ENCODE results near the gene CYP4F8.

DNA sequence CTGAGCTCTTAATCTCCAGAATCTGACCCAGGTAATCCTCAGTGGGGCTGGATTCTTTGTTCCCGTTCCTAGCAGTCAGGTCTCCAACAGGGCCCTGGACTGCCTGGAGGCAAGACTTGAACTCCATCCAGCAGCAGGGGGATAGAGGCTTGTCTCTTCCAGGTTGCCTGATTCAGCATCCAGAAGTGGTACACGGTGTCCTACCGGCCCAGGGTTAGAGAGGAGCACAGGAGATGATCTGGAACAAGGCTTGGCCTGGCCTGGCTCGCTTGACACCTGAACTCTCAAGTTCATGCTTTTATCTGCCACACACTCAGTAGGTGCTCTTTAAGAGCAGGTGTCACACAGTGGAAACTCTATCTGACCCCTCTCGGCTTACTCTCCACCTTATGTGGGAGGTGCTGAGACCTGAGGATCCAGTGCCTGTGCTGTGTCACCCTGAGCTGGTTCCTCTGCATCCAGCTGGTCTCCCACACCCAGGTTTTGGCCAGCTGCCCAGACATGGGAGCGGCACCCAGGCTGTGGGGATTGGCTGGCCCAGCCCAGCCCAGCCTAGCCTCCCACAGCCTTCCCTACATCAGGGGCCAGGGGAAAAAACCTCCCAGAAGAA is 25.4 kb downstream of the CYP4F8 start, which contains the start of gene CYP4F3:
- TF ChIP-seq POLR2AphosphoS5 (IDR thresholded peaks at IDR 0.05; ENCODE audit: low read depth, low read length) = no peak
- no peak for TF ChIP-seq FOXP2 (optimal IDR thresholded peaks at IDR 0.05; ENCODE audit: borderline replicate concordance, extremely low read depth, extremely low read length, insufficient read depth)
- no peak for TF ChIP-seq REST (IDR thresholded peaks at IDR 0.05; ENCODE audit: insufficient read depth in 1 of 2, low read depth in 2 of 2, low read length in 2 of 2)
